Activated T-helper 17 cell treated with anti-CD3 and anti-CD28 coated beads, Interleukin-2, amount 50 U/mL, for 72 hours (primary cell): Measurements from ENCODE around the gene PACS1. TPM values are rescaled to one million over a fixed set of nuclear protein-coding genes. Genes with fewer than 3 reads are reported as not detected.
"Not testable (repeated sequence)": the region's sequence is repeated elsewhere in the genome, so short reads cannot be mapped to it uniquely, and the experiment has no call there.

Source experiments
- ATAC-seq: fragments of 150-1000 bp; cut with Tn5 transposase; replicated peaks from 2 replicates; pipeline ENCODE4 v1.10.0; 2021; ENCODE audit warnings: mild to moderate bottlenecking, moderate library complexity
- H3K27ac Mint-ChIP-seq: one replicate; pipeline ENCODE4 v1.8.0; 2022; ENCODE audit warnings: mixed read lengths
- H3K27me3 Mint-ChIP-seq: one replicate; pipeline ENCODE4 v1.8.0; 2022; ENCODE audit warnings: mixed read lengths
- H3K36me3 Mint-ChIP-seq: one replicate; pipeline ENCODE4 v1.8.0; 2022; ENCODE audit warnings: low read depth, mild to moderate bottlenecking, mixed read lengths
- H3K4me1 Mint-ChIP-seq: one replicate; pipeline ENCODE4 v1.8.0; 2022; ENCODE audit warnings: mixed read lengths
- H3K4me3 Mint-ChIP-seq: one replicate; pipeline ENCODE4 v1.8.0; 2022; ENCODE audit warnings: mild to moderate bottlenecking, mixed read lengths
- H3K9me3 Mint-ChIP-seq: one replicate; pipeline ENCODE4 v1.8.0; 2022; ENCODE audit warnings: mixed read lengths
- total RNA-seq, 2 donors: library from RNA; stranded (reverse); gene quantifications; one replicate each; pipeline ENCODE4 v1.2.3, GENCODE V29; 2022

The PACS1 gene
- total RNA-seq, 2 donors from 2014 or later, result 84.5 to 105 TPM

- peaks cover 11% of the 10 kb centered on the region for H3K4me1 Mint-ChIP-seq
- no peak overlapping the region for H3K4me3 Mint-ChIP-seq
- H3K27me3 Mint-ChIP-seq, result no peaks in the 10 kb centered on the region
- no peak overlapping the region for H3K27ac Mint-ChIP-seq
- peaks cover 79% of the 10 kb centered on the region for H3K36me3 Mint-ChIP-seq
- no peak for ATAC-seq
- no peaks in the 10 kb centered on the region for H3K9me3 Mint-ChIP-seq
Measured at GRCh38 chr11:66264914-66265313, 194.8 kb downstream of the PACS1 start.

GRCh38 chr11:66265531-66266377 lies 195.7 kb downstream of the PACS1 start:
- Mint-ChIP-seq H3K27me3 (no peaks in the 10 kb centered on the region), H3K36me3 (peaks cover 79% of the 10 kb centered on the region)
- no peak for ATAC-seq

GRCh38 chr11:66266378-66267038 lies 196.4 kb downstream of the PACS1 start:
- Mint-ChIP-seq H3K4me1 (peaks cover 16% of the 10 kb centered on the region), H3K36me3 (peaks cover 77% of the 10 kb centered on the region), H3K27me3 (no peaks in the 10 kb centered on the region), H3K4me3 (peak overlapping the region; percentile 99), H3K27ac (peak overlapping the region; percentile 100), H3K9me3 (no peaks in the 10 kb centered on the region)
- ATAC-seq, result no peak

More at GRCh38 chr11:66265531-66266377, 195.7 kb downstream of the PACS1 start:
- Mint-ChIP-seq H3K4me1 (peaks cover 13% of the 10 kb centered on the region), H3K27ac (no peak overlapping the region), H3K9me3 (no peaks in the 10 kb centered on the region), H3K4me3 (no peak overlapping the region)

- Mint-ChIP-seq H3K9me3 (no peaks in the 10 kb centered on the region), H3K27me3 (no peaks in the 10 kb centered on the region), H3K4me1 (peaks cover 16% of the 10 kb centered on the region), H3K36me3 (peaks cover 77% of the 10 kb centered on the region), H3K27ac (peak overlapping the region; percentile 100), H3K4me3 (peak overlapping the region; percentile 99)
- no peak for ATAC-seq
Measured at GRCh38 chr11:66267039-66267378, 196.9 kb downstream of the PACS1 start.

GRCh38 chr11:66267379-66268243 lies 197.5 kb downstream of the PACS1 start:
- Mint-ChIP-seq H3K4me3 (peak overlapping the region; percentile 99), H3K27me3 (no peaks in the 10 kb centered on the region), H3K4me1 (peaks cover 16% of the 10 kb centered on the region), H3K27ac (peak overlapping the region; percentile 100), H3K36me3 (peaks cover 77% of the 10 kb centered on the region), H3K9me3 (no peaks in the 10 kb centered on the region)
- peak; percentile 70 for ATAC-seq

DNA sequence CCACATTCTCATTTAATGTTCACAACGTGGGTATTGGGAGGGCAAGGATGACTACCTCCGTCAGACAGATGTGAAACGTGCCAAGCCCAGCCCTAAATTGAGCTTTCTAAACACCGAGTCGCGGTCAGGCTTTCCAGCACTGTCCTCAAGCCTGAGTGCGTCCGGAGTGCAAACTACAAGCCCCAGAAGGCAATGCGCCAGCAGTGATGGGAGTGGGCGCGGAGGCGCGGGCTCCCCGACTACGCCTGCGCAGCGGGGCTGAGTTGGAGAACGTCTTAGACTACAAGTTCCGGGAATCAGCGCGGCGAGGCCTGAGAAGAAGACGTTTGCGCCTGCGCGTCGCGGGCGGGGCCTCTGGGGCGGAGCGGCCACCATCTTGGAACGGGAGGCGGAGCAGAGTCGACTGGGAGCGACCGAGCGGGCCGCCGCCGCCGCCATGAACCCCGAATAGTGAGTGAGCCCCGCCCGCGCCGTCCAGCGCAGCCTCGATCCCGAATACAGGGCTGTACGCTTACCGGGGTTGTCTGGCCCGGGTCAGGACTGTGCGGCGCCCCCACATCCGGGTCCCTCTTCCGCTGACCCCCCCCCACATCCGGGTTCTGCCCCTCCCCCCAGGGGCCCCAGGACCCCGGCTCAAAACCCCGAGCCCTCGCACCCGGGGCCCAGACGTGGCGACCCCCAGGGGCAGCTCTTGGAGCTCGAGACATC lies 198.3 kb downstream of the PACS1 start, which contains the start of gene RAB1B:
Gene RAB1B, plus strand, starts transcription at position 396 of the 708 bp plus-strand sequence. Its CDS starts 41 bp downstream, at position 437.
- Mint-ChIP-seq H3K4me3 (peak within 1 kb of the TSS; percentile 99), H3K4me1 (peaks cover 18% of the 10 kb centered on the region), H3K27me3 (no peaks in the 10 kb centered on the region), H3K36me3 (peaks cover 77% of the 10 kb centered on the region), H3K9me3 (no peaks in the 10 kb centered on the region), H3K27ac (peak within 1 kb of the TSS; percentile 100)
- ATAC-seq, result peak; percentile 90

- H3K27me3 Mint-ChIP-seq, result no peaks in the 10 kb centered on the region
- peak overlapping the region; percentile 100 for H3K27ac Mint-ChIP-seq
- H3K4me1 Mint-ChIP-seq, result peaks cover 20% of the 10 kb centered on the region
- H3K9me3 Mint-ChIP-seq, result no peaks in the 10 kb centered on the region
- peak overlapping the region; percentile 99 for H3K4me3 Mint-ChIP-seq
- ATAC-seq, result no peak
- peaks cover 77% of the 10 kb centered on the region for H3K36me3 Mint-ChIP-seq
Measured at GRCh38 chr11:66268952-66269905, 199.2 kb downstream of the PACS1 start.

- Mint-ChIP-seq H3K9me3 (no peaks in the 10 kb centered on the region), H3K4me1 (peaks cover 20% of the 10 kb centered on the region), H3K27me3 (no peaks in the 10 kb centered on the region), H3K4me3 (no peak overlapping the region), H3K36me3 (peaks cover 93% of the 10 kb centered on the region), H3K27ac (no peak overlapping the region)
- ATAC-seq, result no peak
Measured at GRCh38 chr11:66271816-66272215, 201.7 kb downstream of the PACS1 start.

DNA sequence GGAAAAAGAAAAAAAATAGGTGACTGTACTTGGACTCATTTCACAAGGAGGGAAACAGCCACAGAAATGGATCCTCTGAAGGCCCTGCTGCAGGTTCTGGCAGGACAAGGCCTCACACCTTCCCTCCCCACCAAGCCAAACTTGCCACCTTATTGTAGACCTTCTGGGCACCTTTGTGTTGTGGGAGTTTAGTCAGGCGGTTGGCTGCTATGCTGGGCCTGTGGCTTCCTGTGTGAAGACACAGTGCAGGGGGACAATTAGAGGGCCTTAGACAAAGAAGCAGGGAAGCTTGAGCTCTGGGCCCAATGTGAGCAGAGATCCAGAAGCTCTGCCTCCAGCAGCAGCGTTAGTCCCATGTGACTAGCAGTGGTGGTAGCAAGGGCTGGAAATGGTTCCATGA lies 202.5 kb downstream of the PACS1 start:
- peaks cover 15% of the 10 kb centered on the region for H3K4me1 Mint-ChIP-seq
- no peak for ATAC-seq
- H3K27ac Mint-ChIP-seq, result no peak overlapping the region
- no peaks in the 10 kb centered on the region for H3K9me3 Mint-ChIP-seq
- no peak overlapping the region for H3K4me3 Mint-ChIP-seq
- H3K36me3 Mint-ChIP-seq, result peaks cover 89% of the 10 kb centered on the region
- H3K27me3 Mint-ChIP-seq, result no peaks in the 10 kb centered on the region

GRCh38 chr11:66274219-66274618 lies 204.1 kb downstream of the PACS1 start:
- Mint-ChIP-seq H3K27me3 (no peaks in the 10 kb centered on the region), H3K9me3 (no peaks in the 10 kb centered on the region), H3K27ac (no peak overlapping the region), H3K36me3 (peaks cover 76% of the 10 kb centered on the region), H3K4me1 (peaks cover 13% of the 10 kb centered on the region), H3K4me3 (no peak overlapping the region)
- ATAC-seq, result no peak

DNA sequence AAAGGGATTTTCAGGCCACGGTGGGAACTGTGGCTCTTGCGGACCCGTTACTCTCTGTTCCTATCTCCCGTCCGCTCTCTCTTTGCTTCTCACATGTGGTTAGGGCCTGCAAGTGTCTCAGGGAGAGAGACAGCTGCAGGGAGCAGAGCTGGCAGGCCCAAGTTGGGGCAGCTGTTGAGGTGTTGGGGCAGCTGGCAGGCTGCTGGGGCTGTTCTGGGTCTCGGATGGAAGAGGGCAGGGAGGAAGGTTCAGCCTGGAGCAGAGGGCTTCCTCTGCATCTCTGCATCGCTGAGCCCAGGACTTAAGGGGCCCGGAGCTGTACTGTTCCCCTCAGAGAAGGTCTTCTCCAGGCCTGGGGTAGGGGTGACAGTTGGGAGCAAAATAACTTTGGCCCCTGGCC lies 205.3 kb downstream of the PACS1 start:
- Mint-ChIP-seq H3K4me3 (no peak overlapping the region), H3K36me3 (peaks cover 64% of the 10 kb centered on the region), H3K27ac (no peak overlapping the region), H3K27me3 (no peaks in the 10 kb centered on the region), H3K9me3 (no peaks in the 10 kb centered on the region), H3K4me1 (peaks cover 15% of the 10 kb centered on the region)
- no peak for ATAC-seq

DNA sequence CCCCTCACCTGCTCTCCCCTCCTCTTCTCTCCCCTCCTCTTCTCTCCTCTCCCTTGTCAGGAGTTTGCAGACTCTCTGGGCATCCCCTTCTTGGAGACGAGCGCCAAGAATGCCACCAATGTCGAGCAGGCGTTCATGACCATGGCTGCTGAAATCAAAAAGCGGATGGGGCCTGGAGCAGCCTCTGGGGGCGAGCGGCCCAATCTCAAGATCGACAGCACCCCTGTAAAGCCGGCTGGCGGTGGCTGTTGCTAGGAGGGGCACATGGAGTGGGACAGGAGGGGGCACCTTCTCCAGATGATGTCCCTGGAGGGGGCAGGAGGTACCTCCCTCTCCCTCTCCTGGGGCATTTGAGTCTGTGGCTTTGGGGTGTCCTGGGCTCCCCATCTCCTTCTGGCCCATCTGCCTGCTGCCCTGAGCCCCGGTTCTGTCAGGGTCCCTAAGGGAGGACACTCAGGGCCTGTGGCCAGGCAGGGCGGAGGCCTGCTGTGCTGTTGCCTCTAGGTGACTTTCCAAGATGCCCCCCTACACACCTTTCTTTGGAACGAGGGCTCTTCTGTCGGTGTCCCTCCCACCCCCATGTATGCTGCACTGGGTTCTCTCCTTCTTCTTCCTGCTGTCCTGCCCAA lies 206.0 kb downstream of the PACS1 start:
- ATAC-seq, result no peak
- Mint-ChIP-seq H3K9me3 (no peaks in the 10 kb centered on the region), H3K36me3 (peaks cover 57% of the 10 kb centered on the region), H3K27ac (no peak overlapping the region), H3K27me3 (no peaks in the 10 kb centered on the region), H3K4me1 (peaks cover 10% of the 10 kb centered on the region), H3K4me3 (no peak overlapping the region)

DNA sequence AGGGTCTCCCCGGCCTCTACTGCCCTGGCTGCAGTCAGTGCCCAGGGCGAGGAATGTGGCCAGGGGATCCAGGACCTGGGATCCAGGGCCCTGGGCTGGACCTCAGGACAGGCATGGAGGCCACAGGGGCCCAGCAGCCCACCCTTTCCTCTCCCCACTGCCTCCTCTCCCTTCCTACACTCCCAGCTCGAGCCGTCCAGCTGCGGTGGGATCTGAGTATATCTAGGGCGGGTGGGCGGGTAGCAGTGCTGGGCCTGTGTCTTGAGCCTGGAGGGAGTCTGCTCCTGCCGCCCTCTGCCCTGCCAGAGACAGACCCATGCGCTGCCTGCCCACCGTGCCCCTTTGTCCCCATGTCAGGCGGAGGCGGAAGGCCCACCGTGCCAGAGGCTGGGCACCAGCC lies 206.5 kb downstream of the PACS1 start:
- not testable (repeated sequence) for H3K27me3 Mint-ChIP-seq, ATAC-seq, H3K9me3 Mint-ChIP-seq, H3K4me3 Mint-ChIP-seq, H3K27ac Mint-ChIP-seq
- peaks cover 13% of the 10 kb centered on the region for H3K4me1 Mint-ChIP-seq
- H3K36me3 Mint-ChIP-seq, result peaks cover 55% of the 10 kb centered on the region
